ENCODE results near the gene AGTPBP1.
"Not testable (repeated sequence)": the region's sequence is repeated elsewhere in the genome, so short reads cannot be mapped to it uniquely, and the experiment has no call there.

Gene AGTPBP1

GRCh38 chr9:85741875-85742596 is at the start of gene AGTPBP1:
AGTPBP1 (minus strand) TSS chr9:85741954; CDS start chr9:85712533, 29,421 bp downstream.
- DNase-seq: peak; percentile 91
- in situ Hi-C loops (cut with MboI; ENCODE audit: low pct_unique_long_range_greater_than_20kb, low sequenced_read_pairs): no loop called here

GRCh38 chr9:85786116-85786515 is 44.4 kb upstream of the AGTPBP1 start:
- in situ Hi-C loops (cut with MboI; ENCODE audit: low pct_unique_long_range_greater_than_20kb, low sequenced_read_pairs); DNase-seq: not testable (repeated sequence)

- in situ Hi-C loops (cut with MboI; ENCODE audit: low pct_unique_long_range_greater_than_20kb, low sequenced_read_pairs); DNase-seq: not testable (repeated sequence)
Measured at GRCh38 chr9:85773844-85774243, 32.1 kb upstream of the AGTPBP1 start.

GRCh38 chr9:85761802-85762201 is 20.0 kb upstream of the AGTPBP1 start:
- DNase-seq; in situ Hi-C loops (cut with MboI; ENCODE audit: low pct_unique_long_range_greater_than_20kb, low sequenced_read_pairs): not testable (repeated sequence)

GRCh38 chr9:85757716-85758115 is 16.0 kb upstream of the AGTPBP1 start:
- DNase-seq; in situ Hi-C loops (cut with MboI; ENCODE audit: low pct_unique_long_range_greater_than_20kb, low sequenced_read_pairs): not testable (repeated sequence)

GRCh38 chr9:85756216-85756615 is 14.5 kb upstream of the AGTPBP1 start:
- DNase-seq; in situ Hi-C loops (cut with MboI; ENCODE audit: low pct_unique_long_range_greater_than_20kb, low sequenced_read_pairs): not testable (repeated sequence)

GRCh38 chr9:85746309-85746708 is 4.6 kb upstream of the AGTPBP1 start:
- in situ Hi-C loops (cut with MboI; ENCODE audit: low pct_unique_long_range_greater_than_20kb, low sequenced_read_pairs): no loop called here
- no peak for DNase-seq

- DNase-seq: no peak
- in situ Hi-C loops (cut with MboI; ENCODE audit: low pct_unique_long_range_greater_than_20kb, low sequenced_read_pairs): no loop called here
Measured at GRCh38 chr9:85745203-85745602, 3.4 kb upstream of the AGTPBP1 start.

- in situ Hi-C loops (cut with MboI; ENCODE audit: low pct_unique_long_range_greater_than_20kb, low sequenced_read_pairs): no loop called here
- peak; percentile 78 for DNase-seq
Measured at GRCh38 chr9:85744480-85744879, 2.7 kb upstream of the AGTPBP1 start.

- DNase-seq: peak; percentile 86
- in situ Hi-C loops (cut with MboI; ENCODE audit: low pct_unique_long_range_greater_than_20kb, low sequenced_read_pairs): no loop called here
Measured at GRCh38 chr9:85743275-85744128, 1.7 kb upstream of the AGTPBP1 start.

- in situ Hi-C loops (cut with MboI; ENCODE audit: low pct_unique_long_range_greater_than_20kb, low sequenced_read_pairs): no loop called here
- DNase-seq: no peak
Measured at GRCh38 chr9:85742597-85742936, 813 bp upstream of the AGTPBP1 start.

GRCh38 chr9:85741095-85741874 is 469 bp downstream of the AGTPBP1 start:
- peak; percentile 75 for DNase-seq
- in situ Hi-C loops (cut with MboI; ENCODE audit: low pct_unique_long_range_greater_than_20kb, low sequenced_read_pairs): no loop called here

GRCh38 chr9:85740787-85741094 is 1.0 kb downstream of the AGTPBP1 start:
- in situ Hi-C loops (cut with MboI; ENCODE audit: low pct_unique_long_range_greater_than_20kb, low sequenced_read_pairs): no loop called here
- DNase-seq: no peak

- in situ Hi-C loops (cut with MboI; ENCODE audit: low pct_unique_long_range_greater_than_20kb, low sequenced_read_pairs): no loop called here
- DNase-seq: no peak
Measured at GRCh38 chr9:85738509-85738908, 3.2 kb downstream of the AGTPBP1 start.

- DNase-seq: no peak
- in situ Hi-C loops (cut with MboI; ENCODE audit: low pct_unique_long_range_greater_than_20kb, low sequenced_read_pairs): no loop called here
Measured at GRCh38 chr9:85737671-85738070, 4.1 kb downstream of the AGTPBP1 start.

GRCh38 chr9:85730916-85731630 is 10.7 kb downstream of the AGTPBP1 start:
- in situ Hi-C loops (cut with MboI; ENCODE audit: low pct_unique_long_range_greater_than_20kb, low sequenced_read_pairs): no loop called here
- no peak for DNase-seq

GRCh38 chr9:85729882-85730281 is 11.9 kb downstream of the AGTPBP1 start:
- in situ Hi-C loops (cut with MboI; ENCODE audit: low pct_unique_long_range_greater_than_20kb, low sequenced_read_pairs): no loop called here
- DNase-seq: peak; percentile 28

GRCh38 chr9:85727500-85727899 is 14.3 kb downstream of the AGTPBP1 start:
- in situ Hi-C loops (cut with MboI; ENCODE audit: low pct_unique_long_range_greater_than_20kb, low sequenced_read_pairs): no loop called here
- DNase-seq: no peak

GRCh38 chr9:85726737-85727136 is 15.0 kb downstream of the AGTPBP1 start:
- in situ Hi-C loops (cut with MboI; ENCODE audit: low pct_unique_long_range_greater_than_20kb, low sequenced_read_pairs): no loop called here
- DNase-seq: no peak

All from KBM-7 (cell line).